Neutrophil (primary cell): ENCODE measurements around the gene APH1A.

Source experiments
- H3K27ac ChIP-seq: fragments of 200-600 bp; sonication (generic); 2 replicates; pipeline ENCODE4 v1.5.1; 2016; ENCODE audit warnings: mild to moderate bottlenecking, moderate library complexity
- H3K27me3 ChIP-seq: fragments of 200-600 bp; sonication (generic); 2 replicates; pipeline ENCODE4 v1.6.0; 2016; ENCODE audit warnings: mild to moderate bottlenecking
- H3K36me3 ChIP-seq: fragments of 200-600 bp; sonication (generic); 2 replicates; pipeline ENCODE4 v1.5.1; 2017
- H3K4me1 ChIP-seq, 2 experiments: fragments of 200-600 bp in 1 of 2; sonication (generic) in 1 of 2; 1 replicate in 1 of 2; 2 replicates in 1 of 2; pipeline versions ENCODE4 v1.5.1 to v1.6.1; 2013 to 2016; ENCODE audit warnings: low read depth in 1 of 2, low read length in 1 of 2, mild to moderate bottlenecking in 1 of 2, moderate library complexity in 1 of 2; ENCODE audit not compliant: control insufficient read depth in 1 of 2, insufficient read depth in 1 of 2
- H3K4me3 ChIP-seq, 2 experiments: fragments of 200-600 bp in 1 of 2; sonication (generic) in 1 of 2; 1 replicate in 1 of 2; 2 replicates in 1 of 2; pipeline ENCODE4 v1.5.1; 2013 to 2016; ENCODE audit warnings: low read depth in 1 of 2, low read length in 1 of 2, mild to moderate bottlenecking in 1 of 2, moderate library complexity in 1 of 2
- H3K9me3 ChIP-seq: fragments of 200-600 bp; sonication (generic); 2 replicates; pipeline ENCODE4 v1.5.1; 2016
- CTCF ChIP-seq: fragments of 200-600 bp; sonication (generic); IDR thresholded peaks from 2 replicates; pipeline ENCODE4 v1.5.1; 2016; ENCODE audit warnings: antibody characterized with exemption

The APH1A gene

GRCh38 chr1:150267896-150268295 is 920 bp downstream of the APH1A start:
- Histone ChIP-seq H3K4me3 (peak overlapping the region; percentile 85 to 95), H3K36me3 (peaks cover 37% of the 10 kb centered on the region), H3K27me3 (no peaks in the 10 kb centered on the region), H3K9me3 (no peaks in the 10 kb centered on the region), H3K4me1 (peaks cover 31 to 37% of the 10 kb centered on the region in 2 experiments), H3K27ac (peak overlapping the region; percentile 92)
- no peak for TF ChIP-seq CTCF

- Histone ChIP-seq H3K4me3 (no peak overlapping the region), H3K36me3 (peaks cover 37% of the 10 kb centered on the region), H3K27me3 (peaks cover 20% of the 10 kb centered on the region), H3K4me1 (peaks cover 22 to 28% of the 10 kb centered on the region in 2 experiments), H3K9me3 (no peaks in the 10 kb centered on the region), H3K27ac (no peak overlapping the region)
- no peak for TF ChIP-seq CTCF
Measured at GRCh38 chr1:150263549-150263948, 5.3 kb downstream of the APH1A start.

- peaks cover 29% of the 10 kb centered on the region for H3K27me3 ChIP-seq
- TF ChIP-seq CTCF = no peak
- no peaks in the 10 kb centered on the region for H3K9me3 ChIP-seq
- H3K4me1 ChIP-seq = peaks cover 22 to 23% of the 10 kb centered on the region in 2 experiments
- no peak overlapping the region for H3K4me3 ChIP-seq
- H3K27ac ChIP-seq = no peak overlapping the region
- H3K36me3 ChIP-seq = peaks cover 37% of the 10 kb centered on the region
Measured at GRCh38 chr1:150262388-150263320, 6.2 kb downstream of the APH1A start.

GRCh38 chr1:150261367-150261766 is 7.4 kb downstream of the APH1A start:
- Histone ChIP-seq H3K27ac (no peak overlapping the region), H3K4me1 (peaks cover 27 to 28% of the 10 kb centered on the region in 2 experiments), H3K9me3 (no peaks in the 10 kb centered on the region), H3K4me3 (no peak overlapping the region), H3K27me3 (peaks cover 33% of the 10 kb centered on the region), H3K36me3 (peaks cover 24% of the 10 kb centered on the region)
- TF ChIP-seq CTCF = no peak

GRCh38 chr1:150259758-150260669 is 8.8 kb downstream of the APH1A start:
- no peaks in the 10 kb centered on the region for H3K9me3 ChIP-seq
- peaks cover 34 to 36% of the 10 kb centered on the region in 2 experiments for H3K4me1 ChIP-seq
- H3K36me3 ChIP-seq = peaks cover 11% of the 10 kb centered on the region
- H3K27ac ChIP-seq = no peak overlapping the region
- H3K27me3 ChIP-seq = peaks cover 33% of the 10 kb centered on the region
- TF ChIP-seq CTCF = no peak
- no peak overlapping the region for H3K4me3 ChIP-seq
